ENCODE measurements around the gene DDRGK1. TPM values are rescaled to one million over a fixed set of nuclear protein-coding genes. Genes with fewer than 3 reads are reported as not detected.

DDRGK1 gene
- polyA plus RNA-seq, 1 donor from 2014 or later: 67.6 TPM

GRCh38 chr20:3250091-3250504 lies 45.6 kb upstream of the DDRGK1 start:
- Histone ChIP-seq H3K36me3 (ENCODE audit: insufficient read depth, low read length) (no peaks in the 10 kb centered on the region), H3K79me2 (replicated peaks; ENCODE audit: insufficient read depth, low read length) (no peaks in the 10 kb centered on the region), H4K20me1 (ENCODE audit: insufficient read depth) (no peaks in the 10 kb centered on the region), H3K27me3 (ENCODE audit: insufficient read depth, low read depth, low read length) (peaks cover 29% of the 10 kb centered on the region), H3K27ac (ENCODE audit: low read length) (no peak overlapping the region), H2AFZ (ENCODE audit: low read depth, low read length) (no peak overlapping the region), H3K4me3 (ENCODE audit: low read length) (no peak overlapping the region), H3K9ac (ENCODE audit: low read length) (no peak overlapping the region), H3K9me3 (ENCODE audit: low read length) (no peaks in the 10 kb centered on the region), H3K9me2 (ENCODE audit: insufficient read depth, low read length) (no peaks in the 10 kb centered on the region), H3F3A (ENCODE audit: insufficient read depth, low read length, poor library complexity, severe bottlenecking) (no peaks in the 10 kb centered on the region), H3K4me2 (ENCODE audit: low read length) (no peak overlapping the region)
- no peak for TF ChIP-seq EP300 (conservative IDR thresholded peaks at IDR 0.05; ENCODE audit: poor library complexity, severe bottlenecking)
- TF ChIP-seq CTCF (IDR thresholded peaks at IDR 0.05; ENCODE audit: poor library complexity, severe bottlenecking): peak; percentile 12

GRCh38 chr20:3248993-3249347 lies 44.5 kb upstream of the DDRGK1 start:
- Histone ChIP-seq H2AFZ (ENCODE audit: low read depth, low read length) (no peak overlapping the region), H3K9me2 (ENCODE audit: insufficient read depth, low read length) (no peaks in the 10 kb centered on the region), H3K27ac (ENCODE audit: low read length) (no peak overlapping the region), H3K9me3 (ENCODE audit: low read length) (no peaks in the 10 kb centered on the region), H4K20me1 (ENCODE audit: insufficient read depth) (no peaks in the 10 kb centered on the region), H3K4me2 (ENCODE audit: low read length) (no peak overlapping the region), H3K4me3 (ENCODE audit: low read length) (no peak overlapping the region), H3K9ac (ENCODE audit: low read length) (no peak overlapping the region), H3K36me3 (ENCODE audit: insufficient read depth, low read length) (no peaks in the 10 kb centered on the region), H3K27me3 (ENCODE audit: insufficient read depth, low read depth, low read length) (peaks cover 29% of the 10 kb centered on the region), H3K79me2 (replicated peaks; ENCODE audit: insufficient read depth, low read length) (no peaks in the 10 kb centered on the region), H3F3A (ENCODE audit: insufficient read depth, low read length, poor library complexity, severe bottlenecking) (no peaks in the 10 kb centered on the region)
- TF ChIP-seq REST (IDR thresholded peaks at IDR 0.05; ENCODE audit: borderline replicate concordance): no peak

- Histone ChIP-seq H3K36me3 (ENCODE audit: insufficient read depth, low read length) (no peaks in the 10 kb centered on the region), H3K27me3 (ENCODE audit: insufficient read depth, low read depth, low read length) (peaks cover 29% of the 10 kb centered on the region), H3K4me3 (ENCODE audit: low read length) (no peak overlapping the region), H4K20me1 (ENCODE audit: insufficient read depth) (no peaks in the 10 kb centered on the region), H3K27ac (ENCODE audit: low read length) (no peak overlapping the region), H3K79me2 (replicated peaks; ENCODE audit: insufficient read depth, low read length) (no peaks in the 10 kb centered on the region), H3K9ac (ENCODE audit: low read length) (no peak overlapping the region), H3K9me2 (ENCODE audit: insufficient read depth, low read length) (no peaks in the 10 kb centered on the region), H2AFZ (ENCODE audit: low read depth, low read length) (no peak overlapping the region), H3K9me3 (ENCODE audit: low read length) (no peaks in the 10 kb centered on the region), H3F3A (ENCODE audit: insufficient read depth, low read length, poor library complexity, severe bottlenecking) (no peaks in the 10 kb centered on the region), H3K4me2 (ENCODE audit: low read length) (no peak overlapping the region)
- TF ChIP-seq MXI1 (conservative IDR thresholded peaks at IDR 0.05; ENCODE audit: poor library complexity, severe bottlenecking): no peak
- TF ChIP-seq RAD21 (conservative IDR thresholded peaks at IDR 0.05): no peak
- no peak for TF ChIP-seq EP300 (conservative IDR thresholded peaks at IDR 0.05; ENCODE audit: poor library complexity, severe bottlenecking)
- TF ChIP-seq POLR2AphosphoS5 (IDR thresholded peaks at IDR 0.05): no peak
- TF ChIP-seq EZH2 (IDR thresholded peaks at IDR 0.05; ENCODE audit: borderline replicate concordance, insufficient read depth, low read length, poor library complexity, severe bottlenecking): no peak
- no peak for TF ChIP-seq CTCF (IDR thresholded peaks at IDR 0.05; ENCODE audit: poor library complexity, severe bottlenecking)
- TF ChIP-seq TAF1 (IDR thresholded peaks at IDR 0.05; ENCODE audit: low read depth): no peak
- TF ChIP-seq SMC3 (conservative IDR thresholded peaks at IDR 0.05; ENCODE audit: poor library complexity): no peak
- TF ChIP-seq REST (IDR thresholded peaks at IDR 0.05; ENCODE audit: borderline replicate concordance): no peak
Measured at GRCh38 chr20:3248167-3248992, 43.9 kb upstream of the DDRGK1 start.
